Liver (tissue), 9 donors: Measurements from ENCODE around the gene WDR76. TPM values are rescaled to one million over a fixed set of nuclear protein-coding genes. Genes with fewer than 3 reads are reported as not detected.

Source experiments
- DNase-seq: peaks from one replicate; pipeline ENCODE4 v3.0.0-alpha.2; 2017; ENCODE audit warnings: low spot score
- H3K27ac ChIP-seq, 2 donors: one replicate each; pipeline ENCODE4 v1.7.0; 2013; ENCODE audit warnings: inconsistent platforms in 2 of 2, low read length in 2 of 2, control low read depth in 1 of 2, low read depth in 1 of 2, mild to moderate bottlenecking in 1 of 2
- H3K27me3 ChIP-seq, 4 donors: one replicate each; pipeline versions ENCODE4 v1.6.1 to v1.7.0; 2013; ENCODE audit warnings: low read length in 3 of 4, inconsistent platforms in 1 of 4, mild to moderate bottlenecking in 1 of 4, moderate library complexity in 1 of 4; ENCODE audit not compliant: control insufficient read depth in 4 of 4, insufficient read depth in 4 of 4
- H3K36me3 ChIP-seq, 4 donors: one replicate each; pipeline versions ENCODE4 v1.6.1 to v1.7.0; 2013; ENCODE audit warnings: low read length in 3 of 4, mild to moderate bottlenecking in 3 of 4, low read depth in 1 of 4, moderate library complexity in 1 of 4; ENCODE audit not compliant: control insufficient read depth in 4 of 4, insufficient read depth in 3 of 4
- H3K4me1 ChIP-seq, 4 donors: one replicate each; pipeline versions ENCODE4 v1.6.1 to v1.7.0; 2013; ENCODE audit warnings: low read length in 3 of 4, mild to moderate bottlenecking in 3 of 4, moderate library complexity in 1 of 4; ENCODE audit not compliant: control insufficient read depth in 4 of 4, insufficient read depth in 4 of 4
- H3K4me3 ChIP-seq, 3 donors: one replicate each; pipeline versions ENCODE4 v1.6.1 to v1.7.0; 2013; ENCODE audit warnings: low read length in 3 of 3, control low read depth in 1 of 3, low read depth in 1 of 3, mild to moderate bottlenecking in 1 of 3
- H3K9ac ChIP-seq, 2 donors: one replicate each; pipeline ENCODE4 v1.7.0; 2013; ENCODE audit warnings: low read length in 2 of 2, mild to moderate bottlenecking in 2 of 2, moderate library complexity in 2 of 2, control low read depth in 1 of 2, low read depth in 1 of 2
- H3K9me3 ChIP-seq, 4 donors: one replicate each; pipeline versions ENCODE4 v1.6.1 to v1.7.0; 2013; ENCODE audit warnings: low read length in 3 of 4; ENCODE audit not compliant: control insufficient read depth in 4 of 4
- ATF3 ChIP-seq: IDR thresholded peaks from 2 replicates; pipeline ENCODE4 v1.6.1; 2016; ENCODE audit warnings: antibody characterized with exemption
- CTCF ChIP-seq: fragments of 150-350 bp; IDR thresholded peaks from 2 replicates; pipeline ENCODE4 v1.5.1; 2017; ENCODE audit warnings: improper control_type of control experiment, low read depth, low read length; ENCODE audit not compliant: missing input control
- EGR1 ChIP-seq, 2 donors: IDR thresholded peaks; 2 replicates each; pipeline ENCODE4 v1.6.1; 2016 to 2018; ENCODE audit warnings: antibody characterized with exemption in 2 of 2, low read depth in 2 of 2
- FOXA1 ChIP-seq: IDR thresholded peaks from 2 replicates; pipeline ENCODE4 v1.6.1; 2016; ENCODE audit warnings: antibody characterized with exemption
- GABPA ChIP-seq, 2 donors: IDR thresholded peaks in 1 of 2; conservative IDR thresholded peaks in 1 of 2; 2 replicates each; pipeline ENCODE4 v1.6.1; 2016; ENCODE audit warnings: antibody characterized with exemption in 2 of 2, mild to moderate bottlenecking in 1 of 2, moderate library complexity in 1 of 2
- HNF4A ChIP-seq, 2 donors: conservative IDR thresholded peaks; 2 replicates each; pipeline ENCODE4 v1.6.1; 2016; ENCODE audit warnings: antibody characterized with exemption in 2 of 2, mild to moderate bottlenecking in 2 of 2
- HNF4G ChIP-seq: IDR thresholded peaks from 2 replicates; pipeline ENCODE4 v1.6.1; 2016; ENCODE audit warnings: antibody characterized with exemption
- JUND ChIP-seq, 2 donors: IDR thresholded peaks; 2 replicates each; pipeline ENCODE4 v1.6.1; 2016; ENCODE audit warnings: antibody characterized with exemption in 2 of 2
- MAX ChIP-seq: IDR thresholded peaks from 2 replicates; pipeline ENCODE4 v1.6.1; 2016; ENCODE audit warnings: antibody characterized with exemption
- NR2F2 ChIP-seq: IDR thresholded peaks from 2 replicates; pipeline ENCODE4 v1.6.1; 2016; ENCODE audit warnings: antibody characterized with exemption
- RAD21 ChIP-seq, 2 donors: IDR thresholded peaks; 2 replicates each; pipeline ENCODE4 v1.6.1; 2016; ENCODE audit warnings: antibody characterized with exemption in 2 of 2, mild to moderate bottlenecking in 2 of 2
- REST ChIP-seq: IDR thresholded peaks from 2 replicates; pipeline ENCODE4 v1.6.1; 2016; ENCODE audit warnings: antibody characterized with exemption, mild to moderate bottlenecking
- RXRA ChIP-seq, 2 donors: IDR thresholded peaks; 2 replicates each; pipeline ENCODE4 v1.6.1; 2017 to 2018; ENCODE audit warnings: antibody characterized with exemption in 2 of 2, mild to moderate bottlenecking in 1 of 2
- SP1 ChIP-seq: IDR thresholded peaks from 2 replicates; pipeline ENCODE4 v1.6.1; 2018; ENCODE audit warnings: antibody characterized with exemption, mild to moderate bottlenecking
- TAF1 ChIP-seq: conservative IDR thresholded peaks from 2 replicates; pipeline ENCODE4 v1.6.1; 2016; ENCODE audit warnings: antibody characterized with exemption, mild to moderate bottlenecking
- YY1 ChIP-seq: IDR thresholded peaks from 2 replicates; pipeline ENCODE4 v1.6.1; 2016; ENCODE audit warnings: antibody characterized with exemption, mild to moderate bottlenecking
- ZBTB33 ChIP-seq: IDR thresholded peaks from 2 replicates; pipeline ENCODE4 v1.6.1; 2016; ENCODE audit warnings: antibody characterized with exemption
- WGBS: extraction: QIAGEN DNeasy Blood & Tissue Kit; methylation state at CpG from one replicate; pipeline ENCODE4 v1.1.7; 2013; 5-methylcytosine and 5-hydroxymethylcytosine counted together
- polyA plus RNA-seq, 2 donors: library from polyadenylated mRNA; stranded (reverse) in 1 of 2; unstranded in 1 of 2; fragments of 200-250 nt in 1 of 2; fragments of >200 nt in 1 of 2; fragmentation: Nextera tagmentation in 1 of 2; extraction: Ambion mirVana in 1 of 2; gene quantifications; one replicate each; pipeline versions ENCODE4 v1.2.1 to v1.2.3, GENCODE V29; 2013 to 2015
- total RNA-seq, 2 donors: library from RNA; depleted of rRNA; stranded (reverse); fragments of >200 nt; gene quantifications; one replicate each; pipeline ENCODE4 v1.2.3, GENCODE V29; 2014
- donor health status: healthy.
- donor health status: healthy.
- donor health status: healthy.
- donor health status: healthy.
- donor health status: healthy.

Gene WDR76
- total and polyA plus RNA-seq, 4 donors, result 0.44 to 17.4 (median 0.81) TPM

- no peaks in the 10 kb centered on the region for H3K4me1 ChIP-seq
- H3K27ac ChIP-seq, result no peak overlapping the region
- no peak for DNase-seq
- no peak overlapping the region for H3K4me3 ChIP-seq
- H3K9ac ChIP-seq, result no peak overlapping the region
- no peaks in the 10 kb centered on the region for H3K27me3 ChIP-seq
- 93% methylated on average over 6 of the region's 6 CpGs for WGBS
- no peaks in the 10 kb centered on the region for H3K36me3 ChIP-seq
- TF ChIP-seq RXRA (IDR thresholded peaks at IDR 0.05) (no peak), REST (no peak), FOXA1 (no peak), NR2F2 (no peak), HNF4G (no peak), SP1 (no peak), GABPA (IDR thresholded peaks at IDR 0.05 in 1 of 2, conservative IDR thresholded peaks at IDR 0.05 in 1 of 2) (no peak), CTCF (no peak), HNF4A (conservative IDR thresholded peaks at IDR 0.05) (no peak), MAX (no peak), TAF1 (no peak), EGR1 (IDR thresholded peaks at IDR 0.05; ENCODE audit: low read depth in 2 of 2) (no peak), RAD21 (IDR thresholded peaks at IDR 0.05) (no peak), ATF3 (no peak), JUND (IDR thresholded peaks at IDR 0.05) (no peak), YY1 (no peak), ZBTB33 (no peak)
- no peaks in the 10 kb centered on the region for H3K9me3 ChIP-seq
Measured at GRCh38 chr15:43854801-43855200, 28.0 kb downstream of the WDR76 start.

- Histone ChIP-seq H3K9ac (no peak overlapping the region), H3K36me3 (no peaks in the 10 kb centered on the region), H3K4me3 (no peak overlapping the region), H3K27ac (no peak overlapping the region), H3K27me3 (no peaks in the 10 kb centered on the region), H3K9me3 (no peaks in the 10 kb centered on the region), H3K4me1 (no peaks in the 10 kb centered on the region)
- no peak for DNase-seq
- 63% methylated on average over 4 of the region's 4 CpGs for WGBS
- no peak for TF ChIP-seq ZBTB33
- no peak for TF ChIP-seq CTCF
- no peak for TF ChIP-seq FOXA1
- no peak for TF ChIP-seq NR2F2
- TF ChIP-seq ATF3, result no peak
- no peak for TF ChIP-seq JUND (IDR thresholded peaks at IDR 0.05)
- TF ChIP-seq HNF4G, result no peak
- TF ChIP-seq HNF4A (conservative IDR thresholded peaks at IDR 0.05), result no peak
- TF ChIP-seq MAX, result no peak
- no peak for TF ChIP-seq RXRA (IDR thresholded peaks at IDR 0.05)
- no peak for TF ChIP-seq SP1
- TF ChIP-seq YY1, result no peak
- no peak for TF ChIP-seq GABPA (IDR thresholded peaks at IDR 0.05 in 1 of 2, conservative IDR thresholded peaks at IDR 0.05 in 1 of 2)
- no peak for TF ChIP-seq TAF1
- no peak for TF ChIP-seq EGR1 (IDR thresholded peaks at IDR 0.05; ENCODE audit: low read depth in 2 of 2)
- no peak for TF ChIP-seq RAD21 (IDR thresholded peaks at IDR 0.05)
Measured at GRCh38 chr15:43859546-43859945, 32.7 kb downstream of the WDR76 start.
